Measurements from ENCODE around the gene RNF224. TPM values are rescaled to one million over a fixed set of nuclear protein-coding genes. Genes with fewer than 3 reads are reported as not detected.

Gene RNF224
- total RNA-seq, 2 experiments from 2014 or later = 0.14 TPM; not detected in 1

- DNase-seq (no peak), ATAC-seq (ENCODE audit: poor library complexity) (no peak)
- H3K27me3 Mint-ChIP-seq = peaks cover 9% of the 10 kb centered on the region
- Histone ChIP-seq H3K36me3 (ENCODE audit: insufficient read depth, low read length) (no peaks in the 10 kb centered on the region), H3K9me3 (ENCODE audit: control insufficient read depth in 1 of 2, insufficient read depth in 1 of 2, low read length in 2 of 2) (peaks cover 0 to 10% of the 10 kb centered on the region in 2 experiments), H3K4me3 (ENCODE audit: low read length) (no peak overlapping the region), H3K4me1 (ENCODE audit: insufficient read depth, low read length) (peaks cover 21% of the 10 kb centered on the region), H3K27ac (ENCODE audit: low read depth in 1 of 2, low read length in 2 of 2) (no peak overlapping the region), H3K27me3 (ENCODE audit: control insufficient read depth in 1 of 2, insufficient read depth in 2 of 2, low read length in 2 of 2) (peaks cover 3 to 16% of the 10 kb centered on the region in 2 experiments)
- ChIA-PET CTCF (no interaction called here), POLR2A (no interaction called here)
- no peaks in the 10 kb centered on the region for H3K36me3 Mint-ChIP-seq (ENCODE audit: low read depth)
- no peak overlapping the region for H3K4me3 Mint-ChIP-seq
- no peaks in the 10 kb centered on the region for H3K9me3 Mint-ChIP-seq
- TF ChIP-seq CTCF (IDR thresholded peaks at IDR 0.05) = no peak
- H3K27ac Mint-ChIP-seq = no peak overlapping the region
- intact Hi-C loops (cut with DNase I, micrococcal nuclease) = no loop called here
- peaks cover 3% of the 10 kb centered on the region for H3K4me1 Mint-ChIP-seq (ENCODE audit: low read depth)
Observed at GRCh38 chr9:137232510-137232909, 5.2 kb downstream of the RNF224 start.

GRCh38 chr9:137233143-137233980 is 6.1 kb downstream of the RNF224 start:
- Mint-ChIP-seq H3K4me3 (no peak overlapping the region), H3K27ac (no peak overlapping the region), H3K4me1 (ENCODE audit: low read depth) (no peaks in the 10 kb centered on the region), H3K36me3 (ENCODE audit: low read depth) (no peaks in the 10 kb centered on the region), H3K9me3 (no peaks in the 10 kb centered on the region), H3K27me3 (peaks cover 6% of the 10 kb centered on the region)
- intact Hi-C loops (cut with DNase I, micrococcal nuclease) = no loop called here
- Histone ChIP-seq H3K9me3 (ENCODE audit: control insufficient read depth in 1 of 2, insufficient read depth in 1 of 2, low read length in 2 of 2) (peaks cover 0 to 10% of the 10 kb centered on the region in 2 experiments), H3K27me3 (ENCODE audit: control insufficient read depth in 1 of 2, insufficient read depth in 2 of 2, low read length in 2 of 2) (peaks cover 3 to 13% of the 10 kb centered on the region in 2 experiments), H3K27ac (ENCODE audit: low read depth in 1 of 2, low read length in 2 of 2) (no peak overlapping the region), H3K4me1 (ENCODE audit: insufficient read depth, low read length) (peaks cover 26% of the 10 kb centered on the region), H3K4me3 (ENCODE audit: low read length) (no peak overlapping the region), H3K36me3 (ENCODE audit: insufficient read depth, low read length) (no peaks in the 10 kb centered on the region)
- CTCF ChIA-PET = no interaction called here
- ATAC-seq (ENCODE audit: poor library complexity) (no peak), DNase-seq (no peak)
- TF ChIP-seq CTCF (IDR thresholded peaks at IDR 0.05) = no peak
- POLR2A ChIA-PET = no interaction called here

- TF ChIP-seq CTCF (IDR thresholded peaks at IDR 0.05) = no peak
- Mint-ChIP-seq H3K27me3 (peaks cover 6% of the 10 kb centered on the region), H3K9me3 (no peaks in the 10 kb centered on the region), H3K27ac (no peak overlapping the region), H3K4me1 (ENCODE audit: low read depth) (peaks cover 5% of the 10 kb centered on the region), H3K4me3 (no peak overlapping the region), H3K36me3 (ENCODE audit: low read depth) (no peaks in the 10 kb centered on the region)
- H3K9me3 ChIP-seq (ENCODE audit: control insufficient read depth in 1 of 2, insufficient read depth in 1 of 2, low read length in 2 of 2) = peaks cover 0 to 7% of the 10 kb centered on the region in 2 experiments
- no peak for DNase-seq
- H3K27me3 ChIP-seq (ENCODE audit: control insufficient read depth in 1 of 2, insufficient read depth in 2 of 2, low read length in 2 of 2) = peaks cover 2 to 4% of the 10 kb centered on the region in 2 experiments
- ATAC-seq (ENCODE audit: poor library complexity) = no peak
- peaks cover 34% of the 10 kb centered on the region for H3K4me1 ChIP-seq (ENCODE audit: insufficient read depth, low read length)
- ChIA-PET POLR2A (no interaction called here), CTCF (no interaction called here)
- intact Hi-C loops (cut with DNase I, micrococcal nuclease) = no loop called here
- H3K36me3 ChIP-seq (ENCODE audit: insufficient read depth, low read length) = no peaks in the 10 kb centered on the region
- H3K4me3 ChIP-seq (ENCODE audit: low read length) = no peak overlapping the region
- H3K27ac ChIP-seq (ENCODE audit: low read depth in 1 of 2, low read length in 2 of 2) = no peak overlapping the region
Observed at GRCh38 chr9:137234055-137234697, 6.9 kb downstream of the RNF224 start.
